ENCODE data around the gene FZD8.

FZD8 gene

DNA sequence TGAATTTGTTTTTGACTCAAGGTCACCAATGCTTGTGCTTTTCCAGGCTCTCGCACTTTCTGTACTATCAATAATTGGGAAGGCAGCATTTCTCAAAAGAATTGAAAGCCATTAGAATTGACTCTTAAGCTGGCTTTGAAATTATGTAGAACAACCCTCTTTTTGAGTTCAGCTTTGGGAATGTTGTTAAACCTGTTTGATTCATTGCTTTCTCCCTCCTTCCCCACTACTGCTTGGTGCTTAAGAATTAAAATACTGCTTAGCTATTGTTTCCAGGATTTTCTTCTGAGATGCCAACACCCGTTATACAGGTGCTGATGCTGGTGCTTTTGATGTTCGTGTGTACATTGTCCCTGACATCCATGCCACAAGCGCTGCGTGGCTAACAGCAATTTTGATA lies 15.5 kb upstream of the FZD8 start:
- TF ChIP-seq CREB1 (IDR thresholded peaks at IDR 0.05; ENCODE audit: low read depth) = no peak
- no peak for TF ChIP-seq RAD21 (IDR thresholded peaks at IDR 0.05; ENCODE audit: low read depth)
- TF ChIP-seq YY1 (IDR thresholded peaks at IDR 0.05; ENCODE audit: low read depth) = no peak
- TF ChIP-seq, protein P1, sequence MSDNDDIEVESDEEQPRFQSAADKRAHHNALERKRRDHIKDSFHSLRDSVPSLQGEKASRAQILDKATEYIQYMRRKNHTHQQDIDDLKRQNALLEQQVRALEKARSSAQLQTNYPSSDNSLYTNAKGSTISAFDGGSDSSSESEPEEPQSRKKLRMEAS (IDR thresholded peaks at IDR 0.05) = no peak
- no peak for TF ChIP-seq EGR1 (IDR thresholded peaks at IDR 0.05)
- TF ChIP-seq EP300 (IDR thresholded peaks at IDR 0.05; ENCODE audit: borderline replicate concordance) = no peak
- no peak for TF ChIP-seq TEAD4 (IDR thresholded peaks at IDR 0.05)
- no peak for TF ChIP-seq TCF12 (IDR thresholded peaks at IDR 0.05; ENCODE audit: low read depth)
- no peak for TF ChIP-seq TAF1 (IDR thresholded peaks at IDR 0.05; ENCODE audit: low read depth)
- TF ChIP-seq, protein P2, sequence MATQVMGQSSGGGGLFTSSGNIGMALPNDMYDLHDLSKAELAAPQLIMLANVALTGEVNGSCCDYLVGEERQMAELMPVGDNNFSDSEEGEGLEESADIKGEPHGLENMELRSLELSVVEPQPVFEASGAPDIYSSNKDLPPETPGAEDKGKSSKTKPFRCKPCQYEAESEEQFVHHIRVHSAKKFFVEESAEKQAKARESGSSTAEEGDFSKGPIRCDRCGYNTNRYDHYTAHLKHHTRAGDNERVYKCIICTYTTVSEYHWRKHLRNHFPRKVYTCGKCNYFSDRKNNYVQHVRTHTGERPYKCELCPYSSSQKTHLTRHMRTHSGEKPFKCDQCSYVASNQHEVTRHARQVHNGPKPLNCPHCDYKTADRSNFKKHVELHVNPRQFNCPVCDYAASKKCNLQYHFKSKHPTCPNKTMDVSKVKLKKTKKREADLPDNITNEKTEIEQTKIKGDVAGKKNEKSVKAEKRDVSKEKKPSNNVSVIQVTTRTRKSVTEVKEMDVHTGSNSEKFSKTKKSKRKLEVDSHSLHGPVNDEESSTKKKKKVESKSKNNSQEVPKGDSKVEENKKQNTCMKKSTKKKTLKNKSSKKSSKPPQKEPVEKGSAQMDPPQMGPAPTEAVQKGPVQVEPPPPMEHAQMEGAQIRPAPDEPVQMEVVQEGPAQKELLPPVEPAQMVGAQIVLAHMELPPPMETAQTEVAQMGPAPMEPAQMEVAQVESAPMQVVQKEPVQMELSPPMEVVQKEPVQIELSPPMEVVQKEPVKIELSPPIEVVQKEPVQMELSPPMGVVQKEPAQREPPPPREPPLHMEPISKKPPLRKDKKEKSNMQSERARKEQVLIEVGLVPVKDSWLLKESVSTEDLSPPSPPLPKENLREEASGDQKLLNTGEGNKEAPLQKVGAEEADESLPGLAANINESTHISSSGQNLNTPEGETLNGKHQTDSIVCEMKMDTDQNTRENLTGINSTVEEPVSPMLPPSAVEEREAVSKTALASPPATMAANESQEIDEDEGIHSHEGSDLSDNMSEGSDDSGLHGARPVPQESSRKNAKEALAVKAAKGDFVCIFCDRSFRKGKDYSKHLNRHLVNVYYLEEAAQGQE (IDR thresholded peaks at IDR 0.05; ENCODE audit: low read depth) = no peak
- TF ChIP-seq, protein P3, sequence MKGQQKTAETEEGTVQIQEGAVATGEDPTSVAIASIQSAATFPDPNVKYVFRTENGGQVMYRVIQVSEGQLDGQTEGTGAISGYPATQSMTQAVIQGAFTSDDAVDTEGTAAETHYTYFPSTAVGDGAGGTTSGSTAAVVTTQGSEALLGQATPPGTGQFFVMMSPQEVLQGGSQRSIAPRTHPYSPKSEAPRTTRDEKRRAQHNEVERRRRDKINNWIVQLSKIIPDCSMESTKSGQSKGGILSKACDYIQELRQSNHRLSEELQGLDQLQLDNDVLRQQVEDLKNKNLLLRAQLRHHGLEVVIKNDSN (IDR thresholded peaks at IDR 0.05) = no peak
- no peak for TF ChIP-seq NFIC (IDR thresholded peaks at IDR 0.05)
- no peak for TF ChIP-seq FOXM1 (IDR thresholded peaks at IDR 0.05; ENCODE audit: borderline replicate concordance, low read depth)
- no peak for TF ChIP-seq CEBPB (IDR thresholded peaks at IDR 0.05)
- no peak for TF ChIP-seq ZBTB7A (IDR thresholded peaks at IDR 0.05; ENCODE audit: low read depth)

DNA sequence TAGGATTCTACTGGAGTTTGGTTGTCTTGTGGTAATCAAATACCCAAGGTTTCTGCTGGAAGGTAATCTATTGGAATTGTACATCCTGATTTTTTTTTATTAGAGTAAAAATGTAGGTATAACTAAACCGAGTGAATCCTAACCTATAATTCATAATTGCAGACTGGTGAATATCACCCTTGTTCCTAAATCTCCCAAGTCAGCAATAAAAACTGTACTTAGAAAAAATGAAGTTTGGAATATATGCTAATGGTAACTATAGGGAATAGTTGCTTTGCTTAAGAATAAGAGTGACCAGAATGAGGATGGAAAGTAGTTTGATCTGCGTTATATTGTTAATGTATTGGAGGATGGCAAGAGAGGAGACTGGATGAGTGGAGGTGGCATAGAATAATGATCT lies 10.7 kb upstream of the FZD8 start:
- TF ChIP-seq, protein P2 (IDR thresholded peaks at IDR 0.05; ENCODE audit: low read depth) = no peak

DNA sequence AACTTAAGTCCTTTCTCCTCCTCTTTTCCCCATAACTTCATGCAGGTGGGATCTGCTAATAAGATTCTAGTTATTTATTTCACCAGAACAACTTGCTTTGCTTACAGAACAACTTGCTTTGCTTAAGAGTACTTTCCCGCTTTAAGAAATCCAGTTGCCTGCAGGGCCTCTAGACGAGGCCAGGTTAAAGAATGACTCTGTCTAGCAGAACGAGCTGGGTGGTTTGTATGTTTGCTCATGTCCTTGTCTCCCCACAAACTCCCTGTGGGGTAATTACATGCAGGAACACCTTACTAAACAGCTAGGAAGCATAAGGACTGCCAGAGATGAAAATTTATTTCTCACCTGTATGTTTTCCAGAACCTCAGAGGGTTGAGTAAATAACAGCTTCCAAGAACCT lies 8.8 kb upstream of the FZD8 start:
- no peak for TF ChIP-seq TAF1 (IDR thresholded peaks at IDR 0.05; ENCODE audit: low read depth)
- TF ChIP-seq, protein P3 (IDR thresholded peaks at IDR 0.05) = no peak
- TF ChIP-seq TEAD4 (IDR thresholded peaks at IDR 0.05) = no peak
- no peak for TF ChIP-seq RAD21 (IDR thresholded peaks at IDR 0.05; ENCODE audit: low read depth)

DNA sequence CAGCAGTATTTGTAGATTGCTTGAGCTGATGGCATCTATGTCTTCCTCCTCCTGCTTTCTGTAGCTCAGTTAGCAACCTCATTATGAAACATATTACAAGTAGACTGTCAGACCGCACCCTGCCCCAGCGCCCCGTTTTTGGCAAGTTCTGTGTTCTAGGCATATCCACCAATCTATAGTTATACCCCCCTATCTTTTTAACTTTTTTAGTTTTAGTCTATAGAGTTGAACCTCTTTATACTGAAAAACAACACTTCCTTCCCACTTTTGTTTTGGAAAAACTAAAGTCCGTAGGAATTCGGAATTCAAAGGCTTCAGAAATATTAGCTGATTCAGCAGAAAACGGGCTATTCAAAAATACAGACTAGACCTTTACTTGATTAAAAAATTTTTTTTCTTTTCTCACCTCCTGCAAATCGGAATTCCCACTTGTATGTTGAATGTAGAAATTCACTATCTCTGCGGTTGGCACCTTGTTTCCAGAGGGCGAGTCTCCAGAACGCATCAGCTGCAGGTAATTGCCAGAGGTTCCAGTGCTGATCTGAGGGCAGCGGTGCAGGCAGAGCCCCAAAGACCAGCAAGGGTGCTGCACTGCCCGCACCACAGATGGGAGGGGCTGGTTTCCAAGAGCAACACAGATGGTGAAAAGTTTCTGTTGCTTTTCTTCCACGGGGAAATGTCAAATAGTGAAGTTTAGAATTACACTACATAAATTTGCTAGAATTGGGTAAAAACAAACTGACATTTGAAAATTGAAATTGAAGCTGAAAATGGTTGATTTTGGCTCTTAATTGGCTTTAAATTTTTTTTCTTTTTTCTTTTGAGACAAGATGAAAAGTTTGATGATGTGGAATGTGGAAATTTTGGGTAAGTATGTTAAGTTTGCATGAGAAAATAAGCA lies 2.2 kb upstream of the FZD8 start:
- TF ChIP-seq TEAD4 (IDR thresholded peaks at IDR 0.05) = no peak

DNA sequence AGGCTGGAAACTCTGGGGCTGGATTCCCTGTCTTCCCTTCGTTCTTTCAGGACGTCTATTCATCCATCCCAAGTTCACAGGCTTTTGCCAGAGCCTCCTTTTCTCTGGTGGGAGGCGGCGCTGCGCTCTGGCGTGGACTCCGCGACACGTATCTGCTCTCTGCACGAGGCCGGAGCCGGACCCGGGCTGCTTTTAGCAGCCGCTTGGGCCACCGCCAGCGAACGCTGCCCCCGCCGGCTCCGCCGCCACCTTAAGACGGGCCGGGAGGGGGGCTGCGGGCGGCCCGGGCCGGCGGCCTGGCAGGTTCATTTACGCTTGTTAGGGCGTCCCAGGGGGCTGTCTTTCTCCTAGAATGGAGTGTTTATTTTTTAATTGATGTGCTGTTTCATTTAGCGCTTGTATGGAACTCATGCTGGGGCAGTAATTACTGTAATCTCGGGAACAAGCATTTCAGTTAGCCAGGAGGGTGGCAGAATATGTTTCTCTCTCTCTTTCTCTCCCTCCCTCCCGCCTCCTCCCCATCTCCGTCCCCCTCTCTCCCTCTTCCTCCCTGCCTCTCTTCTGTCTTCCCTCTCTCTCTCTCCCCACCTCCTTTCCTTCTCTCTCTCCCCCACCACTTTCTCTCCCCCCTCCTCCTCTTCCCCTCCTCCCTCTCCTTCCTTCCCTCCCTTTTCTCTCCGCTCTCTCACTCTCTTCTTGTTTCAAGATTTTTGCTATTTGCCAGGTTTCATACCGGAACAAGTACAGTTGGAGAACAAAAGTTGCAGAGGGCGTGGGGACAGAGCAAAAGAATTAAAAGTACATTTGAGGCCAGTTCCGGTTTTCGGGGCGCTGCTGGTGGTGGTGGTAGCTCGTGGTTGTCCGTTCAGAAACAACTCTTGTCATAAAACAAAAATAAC lies 1.3 kb upstream of the FZD8 start:
- TF ChIP-seq, protein P1 (IDR thresholded peaks at IDR 0.05) = peak; percentile 34
- TF ChIP-seq FOXM1 (IDR thresholded peaks at IDR 0.05; ENCODE audit: borderline replicate concordance, low read depth) (no peak), NFIC (IDR thresholded peaks at IDR 0.05) (0 out of 2 replicates have a peak, but pooled peaks have one; percentile 8), CREB1 (IDR thresholded peaks at IDR 0.05; ENCODE audit: low read depth) (no peak), ZBTB7A (IDR thresholded peaks at IDR 0.05; ENCODE audit: low read depth) (no peak)
- TF ChIP-seq, protein P3 (IDR thresholded peaks at IDR 0.05) = no peak

DNA sequence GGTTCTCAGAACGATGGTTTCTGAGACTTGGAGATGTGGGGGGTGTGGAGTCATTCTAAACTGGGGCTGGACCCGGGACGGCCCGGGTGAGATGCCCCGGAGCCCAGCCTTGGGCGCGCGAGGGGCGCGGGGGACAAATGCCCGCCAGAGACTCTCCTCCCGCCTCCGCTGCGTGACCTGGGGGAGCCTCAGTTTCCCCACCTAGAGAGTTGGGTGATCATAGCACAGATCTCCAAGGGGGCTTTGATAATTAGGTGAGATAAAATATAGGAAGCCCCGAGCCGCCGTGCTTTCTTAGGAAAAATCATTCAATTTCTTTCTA lies 658 bp upstream of the FZD8 start:
- TF ChIP-seq, protein P3 (IDR thresholded peaks at IDR 0.05) = no peak
- TF ChIP-seq ZBTB7A (IDR thresholded peaks at IDR 0.05; ENCODE audit: low read depth) (no peak), YY1 (IDR thresholded peaks at IDR 0.05; ENCODE audit: low read depth) (no peak), CREB1 (IDR thresholded peaks at IDR 0.05; ENCODE audit: low read depth) (no peak), CEBPB (IDR thresholded peaks at IDR 0.05) (no peak), NFIC (IDR thresholded peaks at IDR 0.05) (no peak), FOXM1 (IDR thresholded peaks at IDR 0.05; ENCODE audit: borderline replicate concordance, low read depth) (no peak), EP300 (IDR thresholded peaks at IDR 0.05; ENCODE audit: borderline replicate concordance) (no peak)
- TF ChIP-seq, protein P2 (IDR thresholded peaks at IDR 0.05; ENCODE audit: low read depth) = no peak
- TF ChIP-seq, protein P1 (IDR thresholded peaks at IDR 0.05) = no peak

Data from Ishikawa (cell line).